Measurements from ENCODE around the gene ID3. TPM values are rescaled to one million over a fixed set of nuclear protein-coding genes. Genes with fewer than 3 reads are reported as not detected.

The ID3 gene
- total and polyA plus RNA-seq, 9 of the 15 experiments (the other 6 are each of a cell fraction or from before 2014, with no cell fraction given), result 6.8 to 59.8 (median 23.5) TPM

GRCh38 chr1:23527900-23528249, 31.4 kb downstream of the ID3 start:
- Histone ChIP-seq H4K20me1 (replicated peaks; ENCODE audit: control insufficient read depth, insufficient read depth, low read length) (peaks cover 25% of the 10 kb centered on the region; the same call in 1 of the 2 replicates), H2AFZ (ENCODE audit: low read depth, low read length) (no peak overlapping the region), H3K9ac (ENCODE audit: insufficient read depth in 1 of 2, low read depth in 2 of 2, low read length in 2 of 2) (peak overlapping the region in 1 of 2 experiments; percentile 69; a peak in 2 of 4 replicates), H3K4me3 (no peak overlapping the region), H3K79me2 (ENCODE audit: control insufficient read depth, insufficient read depth, low read length) (peaks cover 59% of the 10 kb centered on the region), H3K36me3 (ENCODE audit: control insufficient read depth, insufficient read depth, low read length) (peaks cover 39% of the 10 kb centered on the region), H3K4me1 (replicated peaks in 1 of 2; ENCODE audit: control insufficient read depth in 2 of 2, insufficient read depth in 2 of 2, low read length in 2 of 2) (peaks cover 54 to 59% of the 10 kb centered on the region in 2 experiments), H3K27me3 (ENCODE audit: control insufficient read depth in 2 of 2, insufficient read depth in 2 of 2, low read length in 2 of 2) (no peaks in the 10 kb centered on the region), H3K27ac (ENCODE audit: extremely low read depth, low read depth, low read length) (no peak overlapping the region), H3K9me3 (replicated peaks; ENCODE audit: control insufficient read depth, insufficient read depth, low read depth, low read length) (no peaks in the 10 kb centered on the region), H3K9me1 (ENCODE audit: control insufficient read depth, insufficient read depth, low read length) (peaks cover 10% of the 10 kb centered on the region), H3K4me2 (ENCODE audit: insufficient read depth, low read length) (peak overlapping the region; percentile 90)
- 60% methylated on average over 6 of the region's 6 CpGs for WGBS (ENCODE audit: insufficient coverage, low coverage, missing lambda C conversion rate)
- intact Hi-C loops (cut with micrococcal nuclease), result no loop called here
- BruUV-seq (replicated peaks), result no TSS peak
- ATAC-seq (no peak), DNase-seq (ENCODE audit: extremely low read depth in 1 of 4, low spot score in 3 of 4) (no peak), FAIRE-seq (no peak)
- ChIA-PET CTCF (ENCODE audit: low intra/inter-chr PET ratio) (interaction anchor here (0.6 kb wide), 1 partner anchor 186 kb away, joined by 5 read pairs; no protein-coding TSS in a partner anchor), POLR2A (interaction anchor here (0.7 to 7.0 kb wide), 15 partner anchors 10 to 164 kb away, joined by 3 to 65 read pairs (median 4); partner anchors contain the start of gene RPL11)
- in situ Hi-C loops (cut with MboI), result no loop called here
- TF ChIP-seq CBFA2T2 (conservative IDR thresholded peaks at IDR 0.05) (no peak), AFF4 (CRISPR knock-in tag; IDR thresholded peaks at IDR 0.05) (no peak), ZNF354B (CRISPR knock-in tag; IDR thresholded peaks at IDR 0.05) (no peak), GTF2E2 (tag; IDR thresholded peaks at IDR 0.05) (no peak), COPS2 (conservative IDR thresholded peaks at IDR 0.05) (no peak), ZBED1 (IDR thresholded peaks at IDR 0.05) (no peak), L3MBTL2 (IDR thresholded peaks at IDR 0.05) (no peak), ZNF280B (CRISPR knock-in tag; IDR thresholded peaks at IDR 0.05) (no peak), MTA2 (IDR thresholded peaks at IDR 0.05; ENCODE audit: low read depth) (no peak), EWSR1 (IDR thresholded peaks at IDR 0.05; ENCODE audit: borderline replicate concordance, low read depth, partially characterized antibody) (no peak), TBP (optimal IDR thresholded peaks at IDR 0.05; ENCODE audit: low read depth, low read length) (no peak), FOXJ3 (CRISPR knock-in tag; IDR thresholded peaks at IDR 0.05) (no peak)
- TF ChIP-seq, protein P1, sequence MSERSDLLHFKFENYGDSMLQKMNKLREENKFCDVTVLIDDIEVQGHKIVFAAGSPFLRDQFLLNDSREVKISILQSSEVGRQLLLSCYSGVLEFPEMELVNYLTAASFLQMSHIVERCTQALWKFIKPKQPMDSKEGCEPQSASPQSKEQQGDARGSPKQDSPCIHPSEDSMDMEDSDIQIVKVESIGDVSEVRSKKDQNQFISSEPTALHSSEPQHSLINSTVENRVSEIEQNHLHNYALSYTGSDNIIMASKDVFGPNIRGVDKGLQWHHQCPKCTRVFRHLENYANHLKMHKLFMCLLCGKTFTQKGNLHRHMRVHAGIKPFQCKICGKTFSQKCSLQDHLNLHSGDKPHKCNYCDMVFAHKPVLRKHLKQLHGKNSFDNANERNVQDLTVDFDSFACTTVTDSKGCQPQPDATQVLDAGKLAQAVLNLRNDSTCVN (CRISPR knock-in tag; IDR thresholded peaks at IDR 0.05), result no peak
